ENCODE results near the gene SAE1. TPM values are rescaled to one million over a fixed set of nuclear protein-coding genes. Genes with fewer than 3 reads are reported as not detected.

The SAE1 gene
- total RNA-seq, 1 experiment from 2014 or later, result 148 TPM

- TSS peak; percentile 40 for BruUV-seq (replicated peaks)
- Histone ChIP-seq H3K79me2 (ENCODE audit: low read depth) (no peaks in the 10 kb centered on the region), H3K9me2 (ENCODE audit: insufficient read depth) (no peaks in the 10 kb centered on the region), H3K36me3 (ENCODE audit: low read depth) (no peaks in the 10 kb centered on the region), H3K9me3 (ENCODE audit: insufficient read depth, low read depth) (no peaks in the 10 kb centered on the region), H4K20me1 (ENCODE audit: insufficient read depth) (no peaks in the 10 kb centered on the region), H3K4me2 (no peak overlapping the region), H2AFZ (no peak overlapping the region), H3K27me3 (ENCODE audit: insufficient read depth, low read depth) (no peaks in the 10 kb centered on the region), H3K4me1 (replicated peaks; ENCODE audit: insufficient read depth) (peaks cover 10% of the 10 kb centered on the region), H3K4me3 (no peak overlapping the region), H3K27ac (peak overlapping the region; percentile 70), H3F3A (ENCODE audit: insufficient read depth, low read depth) (peaks cover 56% of the 10 kb centered on the region)
- POLR2A ChIA-PET (ENCODE audit: unreplicated experiment), result no interaction called here
- CTCF ChIA-PET, result interaction anchor here (0.6 to 3.5 kb wide), 6 partner anchors 17 to 128 kb away, joined by 3 to 82 read pairs (median 6); no protein-coding TSS in a partner anchor
- no peak for TF ChIP-seq CTCF (conservative IDR thresholded peaks at IDR 0.05)
- TF ChIP-seq EZH2 (IDR thresholded peaks at IDR 0.05; ENCODE audit: low read depth), result no peak
- intact Hi-C loops (cut with micrococcal nuclease; ENCODE audit: unreplicated experiment), result loop anchor here (1.0 kb wide), 1 partner anchor 35 kb away; no protein-coding TSS in a partner anchor
- no peak for DNase-seq
Measured at GRCh38 chr19:47209319-47210179, 78.9 kb downstream of the SAE1 start.

GRCh38 chr19:47210180-47210490 lies 79.5 kb downstream of the SAE1 start:
- Histone ChIP-seq H3K4me3 (no peak overlapping the region), H3F3A (ENCODE audit: insufficient read depth, low read depth) (peaks cover 56% of the 10 kb centered on the region), H3K36me3 (ENCODE audit: low read depth) (no peaks in the 10 kb centered on the region), H3K79me2 (ENCODE audit: low read depth) (no peaks in the 10 kb centered on the region), H3K27ac (peak overlapping the region; percentile 70), H2AFZ (no peak overlapping the region), H3K4me1 (replicated peaks; ENCODE audit: insufficient read depth) (peaks cover 10% of the 10 kb centered on the region), H3K9me3 (ENCODE audit: insufficient read depth, low read depth) (no peaks in the 10 kb centered on the region), H4K20me1 (ENCODE audit: insufficient read depth) (no peaks in the 10 kb centered on the region), H3K9me2 (ENCODE audit: insufficient read depth) (no peaks in the 10 kb centered on the region), H3K4me2 (no peak overlapping the region), H3K27me3 (ENCODE audit: insufficient read depth, low read depth) (no peaks in the 10 kb centered on the region)
- intact Hi-C loops (cut with micrococcal nuclease; ENCODE audit: unreplicated experiment), result loop anchor here (1.0 kb wide), 1 partner anchor 34 kb away; no protein-coding TSS in a partner anchor
- POLR2A ChIA-PET (ENCODE audit: unreplicated experiment), result interaction anchor here (0.7 kb wide), 1 partner anchor 34 kb away, joined by 3 read pairs; no protein-coding TSS in a partner anchor
- no peak for DNase-seq
- BruUV-seq (replicated peaks), result no TSS peak
- TF ChIP-seq EZH2 (IDR thresholded peaks at IDR 0.05; ENCODE audit: low read depth) (no peak), CTCF (conservative IDR thresholded peaks at IDR 0.05) (no peak)
- CTCF ChIA-PET, result interaction anchor here (0.5 to 3.5 kb wide), 10 partner anchors 16 to 223 kb away, joined by 3 to 82 read pairs (median 6); no protein-coding TSS in a partner anchor

GRCh38 chr19:47210689-47211316 lies 80.2 kb downstream of the SAE1 start:
- peak; percentile 67 to 70 for DNase-seq
- H3K9me2 ChIP-seq (ENCODE audit: insufficient read depth), result no peaks in the 10 kb centered on the region
- CTCF ChIA-PET, result interaction anchor here (0.5 to 3.5 kb wide), 12 partner anchors 16 to 222 kb away, joined by 3 to 82 read pairs (median 6); no protein-coding TSS in a partner anchor
- BruUV-seq (replicated peaks), result no TSS peak
- H3K4me3 ChIP-seq, result no peak overlapping the region
- H3K4me1 ChIP-seq (replicated peaks; ENCODE audit: insufficient read depth), result peaks cover 15% of the 10 kb centered on the region
- intact Hi-C loops (cut with micrococcal nuclease; ENCODE audit: unreplicated experiment), result loop anchor here (1.0 kb wide), 1 partner anchor 33 kb away; no protein-coding TSS in a partner anchor
- no peaks in the 10 kb centered on the region for H3K9me3 ChIP-seq (ENCODE audit: insufficient read depth, low read depth)
- peak overlapping the region; percentile 64; the same call in 1 of the 2 replicates for H2AFZ ChIP-seq
- H3K36me3 ChIP-seq (ENCODE audit: low read depth), result no peaks in the 10 kb centered on the region
- peak overlapping the region; percentile 41 for H3K4me2 ChIP-seq
- H3F3A ChIP-seq (ENCODE audit: insufficient read depth, low read depth), result peaks cover 56% of the 10 kb centered on the region
- H4K20me1 ChIP-seq (ENCODE audit: insufficient read depth), result no peaks in the 10 kb centered on the region
- H3K79me2 ChIP-seq (ENCODE audit: low read depth), result no peaks in the 10 kb centered on the region
- peak overlapping the region; percentile 70 for H3K27ac ChIP-seq
- POLR2A ChIA-PET (ENCODE audit: unreplicated experiment), result interaction anchor here (0.6 to 0.7 kb wide), 6 partner anchors 30 to 131 kb away, joined by 3 to 6 read pairs (median 4); no protein-coding TSS in a partner anchor
- H3K27me3 ChIP-seq (ENCODE audit: insufficient read depth, low read depth), result no peaks in the 10 kb centered on the region
- peak; percentile 95 for TF ChIP-seq CTCF (conservative IDR thresholded peaks at IDR 0.05)
- no peak for TF ChIP-seq EZH2 (IDR thresholded peaks at IDR 0.05; ENCODE audit: low read depth)

Data from PC-9 (cell line).